GM12891 (cell line): ENCODE results near the gene CNTN5.

ENCODE experiments used
- POLR2A ChIP-seq: IDR thresholded peaks from 2 replicates; pipeline ENCODE4 v1.6.1; 2011; ENCODE audit warnings: low read depth, low read length, control low read depth
- POLR2AphosphoS5 ChIP-seq: IDR thresholded peaks from 2 replicates; pipeline ENCODE4 v1.6.1; 2011; ENCODE audit warnings: low read depth, low read length, control low read depth
- SPI1 ChIP-seq: IDR thresholded peaks from 2 replicates; pipeline ENCODE4 v1.6.1; 2011; ENCODE audit warnings: low read depth, low read length, control low read depth

- TF ChIP-seq POLR2AphosphoS5 (no peak), SPI1 (no peak), POLR2A (no peak)
Observed at GRCh38 chr11:99634581-99634980, 613.8 kb downstream of the CNTN5 start.
